Globus pallidus (tissue), 1 donor: Measurements from ENCODE around the gene CDHR3.
A peak's percentile ranks its signal among the peaks of the same experiment; 100 is the strongest.

Experiments
- DNase-seq: peaks from one replicate; pipeline ENCODE4 v3.0.0-alpha.2; 2015; ENCODE audit warnings: low spot score

Gene CDHR3

GRCh38 chr7:106050746-106051117 is 87.7 kb downstream of the CDHR3 start:
- DNase-seq = no peak

- no peak for DNase-seq
These were observed 89.6 kb downstream of the CDHR3 start for GRCh38 chr7:106052681-106053080.

DNA sequence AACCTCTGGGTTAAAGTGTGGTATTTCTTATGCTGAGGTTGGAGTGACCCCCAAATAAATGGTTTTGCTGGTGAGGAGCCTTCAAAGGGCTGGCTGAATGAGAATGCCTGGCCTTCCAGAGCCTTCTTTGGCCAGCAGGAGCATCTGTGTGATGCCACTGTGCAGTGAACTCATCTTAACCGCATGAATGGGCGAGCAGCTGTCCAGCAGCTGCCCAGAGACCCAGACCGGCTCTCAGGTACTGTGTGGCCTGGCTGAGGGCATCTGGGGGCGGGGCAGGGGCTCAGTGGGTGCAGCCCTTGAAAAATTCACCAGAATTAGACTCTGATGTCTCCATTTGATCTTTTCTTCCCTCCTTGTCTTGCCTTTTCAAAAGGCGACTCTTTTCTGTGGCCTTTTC is 90.0 kb downstream of the CDHR3 start:
- no peak for DNase-seq

DNA sequence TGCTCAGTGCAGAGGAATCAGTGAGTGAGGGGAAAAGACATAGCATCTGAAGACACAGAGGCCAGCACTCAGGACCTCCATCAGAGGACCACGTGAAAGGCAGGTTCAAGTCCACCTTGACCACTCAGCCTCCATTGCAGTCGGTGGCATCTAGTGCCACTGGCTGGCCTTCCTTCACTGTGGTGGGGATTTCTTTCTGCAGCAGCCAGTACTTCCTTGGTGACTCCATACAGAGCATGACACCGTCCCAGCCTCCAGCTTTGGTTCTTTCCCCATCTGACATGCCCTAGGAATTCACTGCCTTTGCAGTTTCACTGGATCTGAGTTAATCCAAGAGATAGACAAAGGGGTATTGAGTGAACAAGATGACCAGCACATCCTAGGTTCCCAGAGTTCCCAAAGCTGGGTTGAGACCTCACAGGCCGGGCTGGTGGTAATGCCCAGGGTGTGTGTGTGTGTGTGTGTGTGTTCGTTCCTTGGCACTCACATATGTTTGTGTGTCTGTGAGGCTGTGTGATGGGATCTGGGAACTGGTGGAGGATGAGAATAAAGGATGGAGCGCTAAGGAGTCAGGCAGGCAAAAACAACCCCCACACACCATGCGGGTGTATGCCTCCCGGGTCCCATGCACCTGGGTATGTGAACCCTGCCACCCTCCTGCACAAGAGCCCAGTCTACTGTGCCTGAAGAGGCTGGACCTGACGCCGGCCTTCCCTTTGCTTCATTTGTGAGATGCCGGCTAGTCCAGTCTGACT is 91.3 kb downstream of the CDHR3 start:
- no peak for DNase-seq

DNA sequence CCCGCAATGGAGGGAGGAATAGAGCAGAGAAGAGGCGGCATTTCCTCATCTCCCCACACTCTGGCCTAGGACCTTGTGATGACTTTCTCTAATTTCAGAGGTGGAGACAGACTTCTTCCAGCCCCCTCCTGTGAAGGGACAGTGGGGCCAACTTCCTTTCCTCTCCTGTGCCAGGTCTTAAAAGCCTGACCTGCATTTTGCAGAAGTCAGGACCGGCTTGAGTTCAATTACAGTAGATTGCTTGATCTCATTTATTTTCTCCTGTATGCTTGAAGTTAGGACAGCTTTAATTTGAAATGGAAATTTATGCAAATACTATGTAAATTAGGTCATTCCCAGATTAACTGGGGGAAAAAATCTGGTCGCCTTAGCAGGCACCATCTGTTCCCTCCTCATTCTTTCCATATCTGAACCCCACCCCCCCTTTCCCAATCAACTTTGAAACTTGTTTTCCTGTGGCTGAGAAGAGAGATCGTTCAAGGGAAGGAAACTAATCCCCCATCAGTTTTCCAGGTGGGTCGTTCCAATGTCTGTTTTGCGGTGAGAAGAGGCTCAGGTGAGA is 92.0 kb downstream of the CDHR3 start:
- no peak for DNase-seq

DNA sequence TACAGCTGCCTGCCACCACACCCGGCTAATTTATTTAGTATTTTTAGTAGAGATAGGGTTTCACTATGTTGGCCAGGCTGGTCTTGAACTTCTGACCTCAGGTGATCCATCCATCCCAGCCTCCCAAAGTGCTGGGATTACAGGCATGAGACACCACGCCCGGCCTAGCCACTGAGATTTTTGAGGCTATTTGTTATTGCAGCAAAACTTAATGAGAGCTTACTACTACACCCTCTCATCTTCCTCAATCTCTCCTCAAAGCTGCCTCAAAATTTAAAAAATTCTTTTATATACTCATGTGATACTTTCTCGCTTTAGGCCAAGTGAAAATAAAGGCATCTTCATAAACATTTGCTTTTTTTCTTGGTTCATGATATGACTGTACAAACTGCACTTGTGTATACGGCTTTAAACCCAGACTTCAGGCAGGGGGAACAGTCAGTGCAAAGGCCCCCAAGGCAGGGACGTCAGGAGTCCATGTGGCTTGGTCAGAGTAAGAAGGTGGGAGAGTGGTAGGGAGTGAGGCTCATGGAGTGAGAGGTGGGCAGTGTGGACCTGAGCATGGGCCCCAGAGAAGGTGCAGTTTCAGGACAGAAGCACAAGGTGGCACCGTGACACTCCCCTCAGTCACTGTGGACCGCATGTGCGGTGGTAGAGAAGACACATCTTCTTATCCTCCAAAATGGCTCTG is 93.6 kb downstream of the CDHR3 start:
- peak; percentile 82 for DNase-seq

GRCh38 chr7:106057204-106057961 is 94.3 kb downstream of the CDHR3 start:
- no peak for DNase-seq

DNA sequence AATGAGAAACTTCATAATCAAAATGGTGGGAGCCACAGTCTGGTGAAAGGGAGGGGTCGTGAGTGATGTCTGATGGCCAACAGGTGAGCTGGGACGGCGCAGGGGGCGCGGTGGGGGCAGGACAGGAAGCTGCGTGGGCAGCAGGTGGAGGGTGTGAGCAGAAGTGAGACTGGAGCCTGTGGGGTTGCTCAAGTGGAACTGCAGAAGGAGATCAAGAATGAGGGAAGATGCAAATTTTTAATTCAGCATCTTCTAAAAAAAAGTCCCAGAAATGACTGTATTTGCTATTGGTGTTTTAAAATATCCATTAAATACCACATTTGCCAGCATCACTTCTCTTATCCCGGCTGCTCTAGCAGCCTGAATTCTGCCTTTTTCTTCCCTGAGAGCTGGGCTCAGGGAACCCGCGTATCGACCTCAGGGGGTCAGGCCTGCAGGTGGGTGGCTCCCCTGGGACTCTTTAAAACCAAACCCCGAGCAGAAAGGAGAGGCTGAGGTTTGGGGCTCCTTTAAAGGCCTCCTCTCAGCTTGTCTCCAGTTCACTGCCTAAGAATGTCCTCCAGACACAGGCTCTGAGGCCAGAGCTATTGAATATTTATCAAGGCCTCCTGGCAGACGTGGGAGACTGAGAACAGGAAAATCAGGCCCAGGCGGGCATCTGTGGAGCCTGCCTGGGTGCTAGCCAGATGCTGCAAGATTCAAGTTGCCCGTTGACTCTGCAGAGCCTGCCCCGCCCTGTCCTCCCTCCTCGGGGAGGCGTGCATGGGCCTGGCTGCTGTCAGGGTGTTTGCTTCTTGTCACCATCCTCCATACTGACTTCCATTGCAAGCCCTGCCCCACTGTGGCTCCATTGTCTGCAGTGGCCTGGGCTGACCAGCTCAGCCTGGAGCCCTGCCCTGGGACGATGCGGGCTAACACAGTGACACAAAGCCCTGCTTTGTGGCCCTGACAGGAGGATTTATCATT is 95.2 kb downstream of the CDHR3 start:
- peak; percentile 98 for DNase-seq

DNA sequence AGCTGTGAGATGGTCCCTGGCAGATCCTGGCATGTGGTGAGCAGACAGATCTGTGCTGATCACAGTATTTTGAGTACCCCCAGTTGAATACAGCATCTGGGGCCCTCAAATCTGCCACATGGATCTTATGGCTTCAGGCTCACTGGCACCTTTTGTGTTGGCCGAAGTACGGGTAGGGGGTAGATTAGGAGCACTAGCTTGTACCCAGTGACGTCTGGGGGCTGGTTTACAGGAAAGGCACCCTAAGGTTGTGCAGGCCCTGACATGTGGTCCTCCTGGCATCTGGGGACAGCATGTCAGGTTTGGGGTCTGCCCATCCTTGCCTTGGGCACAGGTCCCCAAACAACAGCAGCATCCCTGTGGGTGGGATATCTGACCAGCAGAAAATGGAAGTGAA is 95.9 kb downstream of the CDHR3 start:
- DNase-seq = no peak

GRCh38 chr7:106059556-106059955 is 96.5 kb downstream of the CDHR3 start:
- DNase-seq = no peak

- no peak for DNase-seq
These were observed 97.4 kb downstream of the CDHR3 start for GRCh38 chr7:106060394-106060920.

- DNase-seq = no peak
These were observed 98.4 kb downstream of the CDHR3 start for GRCh38 chr7:106061301-106061979.

- DNase-seq = no peak
These were observed 98.9 kb downstream of the CDHR3 start for GRCh38 chr7:106062006-106062405.

DNA sequence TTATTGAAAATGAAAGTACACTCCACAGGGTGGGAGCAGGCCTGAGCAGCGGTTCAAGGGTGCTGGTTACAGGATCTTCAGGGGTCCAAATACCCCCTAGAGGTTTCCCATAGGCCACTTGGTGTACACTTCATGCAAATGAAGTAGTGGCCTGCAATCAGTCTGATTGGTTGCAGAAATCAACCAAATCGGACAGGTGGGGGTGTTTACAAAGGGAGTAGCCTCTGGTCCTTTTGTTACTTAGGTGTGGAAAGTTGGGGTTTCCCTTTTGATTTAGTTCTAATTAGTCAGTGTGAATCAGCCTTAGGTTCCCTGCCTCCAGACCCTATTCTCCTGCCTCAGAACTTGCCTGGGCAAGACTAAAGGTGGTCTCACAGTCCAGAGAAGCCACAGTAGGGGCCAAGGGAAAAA is 99.5 kb downstream of the CDHR3 start:
- no peak for DNase-seq

DNA sequence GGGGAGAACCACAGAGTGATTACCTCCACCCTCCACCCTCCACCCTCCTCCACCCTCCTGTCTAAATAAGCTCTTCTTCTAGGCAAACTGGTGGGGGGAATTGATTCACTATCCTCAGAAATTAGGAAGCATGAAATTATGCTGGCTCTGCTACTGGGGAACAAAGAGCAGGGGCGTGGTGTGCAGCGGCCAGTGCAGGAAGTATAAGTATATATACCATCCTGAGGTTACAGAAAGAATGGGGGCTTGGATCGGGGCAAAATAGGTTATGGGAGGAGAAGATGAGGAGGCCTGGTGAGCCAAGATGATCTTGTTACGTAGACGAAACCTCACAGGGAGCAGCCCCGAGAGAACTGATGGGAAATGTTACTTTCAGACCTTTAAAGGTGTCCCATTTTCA is 100.0 kb downstream of the CDHR3 start:
- DNase-seq = no peak

- DNase-seq = no peak
These were observed 100.6 kb downstream of the CDHR3 start for GRCh38 chr7:106063692-106064091.

DNA sequence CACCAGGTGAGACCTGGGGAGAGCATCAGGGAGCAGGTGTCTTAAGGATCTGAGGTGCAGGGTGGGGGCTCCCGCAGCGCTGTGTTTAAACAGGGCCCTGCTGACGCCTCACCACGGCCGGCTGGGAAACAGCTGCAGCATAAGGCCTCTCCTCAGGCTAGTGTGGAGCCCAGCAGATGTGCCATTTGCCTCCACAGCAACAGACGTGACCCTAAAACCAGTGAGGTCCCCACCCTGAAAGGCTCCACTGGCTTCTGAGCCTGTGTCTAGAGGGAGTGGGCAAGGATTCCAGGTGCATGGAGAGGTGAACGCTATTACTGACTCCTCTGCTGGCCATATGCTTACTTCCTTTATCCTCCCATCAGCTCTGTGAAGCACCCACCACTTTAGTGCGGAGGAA is 101.3 kb downstream of the CDHR3 start:
- peak; percentile 27 for DNase-seq

DNA sequence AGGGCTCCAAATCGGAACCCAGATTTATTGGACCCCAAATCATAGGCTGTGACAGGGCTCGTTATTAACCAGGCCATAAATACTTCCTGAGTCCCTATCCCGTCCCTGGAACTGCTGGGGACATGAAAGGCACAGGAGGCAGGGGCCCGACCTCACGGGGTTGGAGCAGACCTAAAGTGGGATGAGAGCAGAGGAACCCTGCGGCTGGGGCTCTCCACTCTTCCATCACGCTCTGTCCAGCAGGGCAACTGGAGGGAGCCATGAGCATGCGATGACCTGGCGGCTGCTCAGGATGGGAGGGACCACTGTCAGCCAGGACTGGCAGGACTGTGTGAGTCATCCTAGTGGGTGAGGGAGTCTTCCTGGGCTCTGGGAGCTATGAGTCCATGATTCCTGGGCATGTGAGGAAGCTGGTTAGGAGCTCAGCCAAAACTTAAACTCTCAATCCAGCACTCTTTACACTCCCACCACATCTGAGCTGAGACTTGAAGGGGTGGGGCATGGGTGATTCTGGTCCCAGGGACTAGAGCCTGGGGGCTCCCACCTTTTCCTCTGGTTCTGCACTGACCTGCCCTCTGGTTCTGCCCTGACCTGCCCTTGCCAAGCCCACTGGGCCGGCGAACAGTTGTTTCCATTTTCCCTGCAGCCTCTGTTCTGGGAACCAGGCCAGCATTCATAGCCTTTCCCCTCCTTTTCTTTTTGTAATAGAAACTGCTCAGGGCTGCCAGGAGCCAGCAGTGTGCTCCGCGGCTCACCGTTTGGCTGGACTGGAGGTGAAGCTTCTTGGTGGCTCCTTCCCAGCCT is 101.9 kb downstream of the CDHR3 start:
- peak; percentile 89 for DNase-seq

DNA sequence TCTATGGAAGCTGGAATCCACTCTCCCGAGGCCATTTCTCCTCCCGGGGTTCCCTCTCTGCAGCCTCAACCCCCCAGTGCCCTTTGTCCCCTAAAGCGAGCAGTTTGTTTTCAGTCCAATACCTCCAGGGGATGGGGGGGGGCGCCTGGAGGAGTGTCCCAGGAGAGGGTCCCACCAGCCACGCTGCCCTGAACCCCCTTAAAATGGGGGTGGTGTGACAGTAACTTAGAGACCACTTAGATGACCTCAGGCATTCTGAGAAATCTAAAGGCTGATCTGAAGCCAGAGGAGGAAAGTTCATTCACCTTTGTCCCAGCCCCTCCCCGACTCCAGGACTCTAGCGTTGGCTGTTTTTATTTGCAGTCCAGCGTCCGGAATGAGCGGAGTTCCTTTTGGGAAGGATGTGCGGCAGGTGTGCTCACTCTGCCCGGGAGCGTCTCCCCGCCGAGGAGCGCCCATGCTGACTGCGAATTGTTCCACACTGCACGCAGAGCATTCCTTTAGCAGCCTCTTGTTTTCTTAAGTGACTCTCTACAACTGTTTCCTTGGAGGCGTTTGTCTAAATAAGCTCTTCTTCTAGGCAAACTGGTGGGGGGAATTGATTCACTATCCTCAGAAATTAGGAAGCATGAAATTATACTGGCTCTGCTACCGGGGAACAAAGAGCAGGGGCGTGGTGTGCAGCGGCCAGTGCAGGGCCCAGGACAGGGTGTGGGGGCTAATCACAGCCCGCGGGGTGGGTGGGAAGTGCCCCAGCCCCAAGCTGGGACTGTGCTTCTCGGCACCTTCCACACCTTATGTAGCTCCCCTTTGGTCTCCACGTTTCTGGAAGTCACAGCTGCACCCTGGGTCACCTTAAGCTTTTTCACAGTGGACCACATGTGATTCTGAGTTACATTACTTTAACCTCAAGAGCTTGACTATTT is 102.8 kb downstream of the CDHR3 start:
- DNase-seq = no peak
